A549 (cell line): Measurements from ENCODE around the gene IL19. TPM values are rescaled to one million over a fixed set of nuclear protein-coding genes. Genes with fewer than 3 reads are reported as not detected.

Source experiments
- ATAC-seq, 2 experiments: fragments of 200-7000 bp in 1 of 2; fragments of >200 bp in 1 of 2; cut with Nextera tagmentation in 1 of 2; cut with Tn5 transposase in 1 of 2; 3 replicates each; pipeline versions ENCODE4 v1.8.0 to v1.9.1; 2018 to 2020; ENCODE audit warnings: mild to moderate bottlenecking in 1 of 2, moderate library complexity in 1 of 2
- CTCF ChIA-PET: fragments of 300-600 bp; sonication (Branson Sonifier 250); formaldehyde crosslinking; extraction: SDS; loops from one replicate; lab custom pipeline; 2021; ENCODE audit warnings: antibody characterized with exemption, inconsistent platforms; lab: Yijun Ruan, JAX
- POLR2A ChIA-PET: fragments of 350-600 bp; formaldehyde crosslinking; extraction: SDS; loops from one replicate; lab custom pipeline; 2021; ENCODE audit warnings: antibody characterized with exemption, inconsistent platforms; lab: Yijun Ruan, JAX
- DNase-seq, 2 experiments: peaks; one replicate each; pipeline versions ENCODE4 v3.0.0 to v3.0.0-alpha.2; 2011 to 2016; ENCODE audit warnings: low read depth in 1 of 2, low spot score in 1 of 2
- FAIRE-seq: peaks from 2 replicates; lab custom pipeline; 2011; peaks lifted over from hg19 to GRCh38; lab: Jason Lieb, UNC
- H3K27ac ChIP-seq, 2 experiments: fragments of >200 bp; sonication (Bioruptor Twin); formaldehyde crosslinking; 3 replicates each; pipeline ENCODE4 v1.5.1; 2016 to 2017
- H3K4me1 ChIP-seq: fragments of >200 bp; sonication (Bioruptor Twin); formaldehyde crosslinking; 3 replicates; pipeline ENCODE4 v1.6.1; 2016
- H3K4me2 ChIP-seq: fragments of >200 bp; sonication (Bioruptor Twin); formaldehyde crosslinking; 3 replicates; pipeline ENCODE4 v1.6.1; 2016
- H3K4me3 ChIP-seq: fragments of >200 bp; sonication (Bioruptor Twin); formaldehyde crosslinking; 3 replicates; pipeline ENCODE4 v1.5.1; 2016
- H3K9me3 ChIP-seq: fragments of >200 bp; sonication (Bioruptor Twin); formaldehyde crosslinking; 3 replicates; pipeline ENCODE4 v1.6.1; 2016
- BCL3 ChIP-seq: fragments of >200 bp; sonication (Bioruptor Twin); formaldehyde crosslinking; IDR thresholded peaks from 3 replicates; pipeline ENCODE4 v1.6.1; 2016
- BHLHE40 ChIP-seq: IDR thresholded peaks from 2 replicates; pipeline ENCODE4 v1.6.1; 2012; ENCODE audit warnings: low read depth, low read length, inconsistent platforms
- CBX8 ChIP-seq: fragments of 200-600 bp; sonication (generic); IDR thresholded peaks from 2 replicates; pipeline ENCODE4 v1.6.1; 2016
- CHD4 ChIP-seq: fragments of 200-600 bp; sonication (generic); IDR thresholded peaks from 2 replicates; pipeline ENCODE4 v1.6.1; 2016; ENCODE audit warnings: antibody characterized with exemption, mild to moderate bottlenecking, borderline replicate concordance
- EHF ChIP-seq: fragments of 250-450 bp; sonication (Bioruptor Pico); IDR thresholded peaks from 2 replicates; pipeline ENCODE4 v1.5.0; 2020; ENCODE audit warnings: mild to moderate bottlenecking
- EHMT2 ChIP-seq: fragments of 200-600 bp; sonication (generic); IDR thresholded peaks from 2 replicates; pipeline ENCODE4 v1.6.1; 2016; ENCODE audit warnings: antibody characterized with exemption, low read depth, mild to moderate bottlenecking, moderate library complexity
- FOSB ChIP-seq: fragments of 250-450 bp; sonication (Bioruptor Pico); IDR thresholded peaks from 2 replicates; pipeline ENCODE4 v1.5.0; 2020; ENCODE audit warnings: mild to moderate bottlenecking, moderate library complexity
- HES2 ChIP-seq: fragments of >200 bp; sonication (Bioruptor Twin); formaldehyde crosslinking; IDR thresholded peaks from 2 replicates; pipeline ENCODE4 v1.6.1; 2016
- HMGXB4 ChIP-seq: fragments of 250-450 bp; sonication (Bioruptor Pico); IDR thresholded peaks from 2 replicates; pipeline ENCODE4 v1.5.0; 2021; ENCODE audit warnings: mild to moderate bottlenecking, moderate library complexity, borderline replicate concordance
- JUN ChIP-seq, 2 experiments: fragments of >200 bp; sonication (Bioruptor Twin); formaldehyde crosslinking; IDR thresholded peaks; 2 replicates in 1 of 2; 3 replicates in 1 of 2; pipeline ENCODE4 v1.6.1; 2016 to 2017
- KDM1A ChIP-seq: fragments of 200-600 bp; sonication (generic); IDR thresholded peaks from 2 replicates; pipeline ENCODE4 v1.6.1; 2016; ENCODE audit warnings: low read depth, mild to moderate bottlenecking
- MAX ChIP-seq: IDR thresholded peaks from 2 replicates; pipeline ENCODE4 v1.6.1; 2012
- MAZ ChIP-seq: fragments of 150-350 bp; IDR thresholded peaks from 2 replicates; pipeline ENCODE4 v1.6.1; 2014; ENCODE audit warnings: antibody characterized with exemption, low read depth, low read length, borderline replicate concordance
- MYC ChIP-seq: IDR thresholded peaks from 2 replicates; pipeline ENCODE4 v1.6.1; 2012; ENCODE audit warnings: mild to moderate bottlenecking, inconsistent platforms, low read length, improper control_type of control experiment, borderline replicate concordance
- NPAS2 ChIP-seq: fragments of 250-450 bp; sonication (Bioruptor Pico); IDR thresholded peaks from 2 replicates; pipeline ENCODE4 v1.8.0; 2022; ENCODE audit warnings: mild to moderate bottlenecking, moderate library complexity, borderline replicate concordance
- NR3C1 ChIP-seq: fragments of >200 bp; sonication (Bioruptor Twin); formaldehyde crosslinking; IDR thresholded peaks from 3 replicates; pipeline ENCODE4 v1.6.1; 2017
- PHF8 ChIP-seq: fragments of 200-600 bp; sonication (generic); IDR thresholded peaks from 2 replicates; pipeline ENCODE4 v1.6.1; 2016; ENCODE audit warnings: low read depth, mild to moderate bottlenecking, antibody characterized with exemption, moderate library complexity, borderline replicate concordance
- POLR2A ChIP-seq: IDR thresholded peaks from 2 replicates; pipeline ENCODE4 v1.6.1; 2012; ENCODE audit warnings: mild to moderate bottlenecking, low read length
- RAD21 ChIP-seq, 2 experiments: fragments of >200 bp in 1 of 2; sonication (Bioruptor Twin) in 1 of 2; formaldehyde crosslinking in 1 of 2; IDR thresholded peaks in 1 of 2; conservative IDR thresholded peaks in 1 of 2; 2 replicates in 1 of 2; 3 replicates in 1 of 2; pipeline ENCODE4 v1.6.1; 2012 to 2018; ENCODE audit warnings: inconsistent platforms in 1 of 2
- RFX5 ChIP-seq: fragments of 450-650 bp; IDR thresholded peaks from 2 replicates; pipeline ENCODE4 v1.7.1; 2014; ENCODE audit warnings: antibody characterized with exemption, mild to moderate bottlenecking, moderate library complexity
- RNF2 ChIP-seq: fragments of 200-600 bp; sonication (generic); IDR thresholded peaks from 2 replicates; pipeline ENCODE4 v1.6.1; 2016; ENCODE audit warnings: low read depth, mild to moderate bottlenecking, antibody characterized with exemption, moderate library complexity, borderline replicate concordance
- TFCP2L1 ChIP-seq: fragments of 250-450 bp; sonication (Bioruptor Pico); IDR thresholded peaks from 2 replicates; pipeline ENCODE4 v1.5.0; 2021; ENCODE audit warnings: mild to moderate bottlenecking
- USF2 ChIP-seq: fragments of 450-650 bp; IDR thresholded peaks from 2 replicates; pipeline ENCODE4 v1.6.1; 2014; ENCODE audit warnings: antibody characterized with exemption
- ZC3H11A ChIP-seq: fragments of 450-650 bp; IDR thresholded peaks from 2 replicates; pipeline ENCODE4 v1.6.1; 2014; ENCODE audit warnings: antibody characterized with exemption, mild to moderate bottlenecking
- ZFP36 ChIP-seq: fragments of 450-650 bp; IDR thresholded peaks from 2 replicates; pipeline ENCODE4 v1.6.1; 2014; ENCODE audit warnings: borderline replicate concordance; ENCODE audit not compliant: partially characterized antibody
- ZSCAN20 ChIP-seq: fragments of 250-450 bp; sonication (Bioruptor Pico); IDR thresholded peaks from 2 replicates; pipeline ENCODE4 v1.8.0; 2022; ENCODE audit warnings: mild to moderate bottlenecking, moderate library complexity
- WGBS: methylation state at CpG from one replicate; pipeline ENCODE4 v1.1.6; 2017; ENCODE audit errors: missing lambda C conversion rate; 5-methylcytosine and 5-hydroxymethylcytosine counted together
- polyA plus RNA-seq, 4 experiments: library from polyadenylated mRNA; depleted of rRNA in 3 of 4; stranded (reverse); fragments of >200 nt; fragmentation: RNase III in 1 of 4; extraction: RNeasy Plus Mini Kit Qiagen cat#74134 plus additional on column Dnase treatment in 1 of 4; gene quantifications; 2 replicates in 3 of 4; 3 replicates in 1 of 4; pipeline ENCODE4 v1.2.3, GENCODE V29; 2011 to 2017

The IL19 gene
- polyA plus RNA-seq, 2 of the 4 experiments (the other 2 are of a cell fraction), result not detected

GRCh38 chr1:206828061-206828460 is 57.5 kb downstream of the IL19 start:
- TF ChIP-seq HES2 (no peak), RNF2 (no peak), EHMT2 (no peak), POLR2A (no peak), KDM1A (no peak), MAZ (no peak), NPAS2 (no peak), NR3C1 (no peak), ZFP36 (no peak), USF2 (no peak), RFX5 (no peak)
- TF ChIP-seq, all 56 proteins: peak for 0
- ATAC-seq, result no peak
- Histone ChIP-seq H3K4me2 (no peak overlapping the region), H3K4me1 (no peaks in the 10 kb centered on the region), H3K27ac (no peak overlapping the region), H3K4me3 (no peak overlapping the region), H3K9me3 (no peaks in the 10 kb centered on the region)
- DNase-seq, result no peak
- WGBS, result 100% methylated on average over 1 of the region's 1 CpG
- ChIA-PET CTCF (no interaction called here), POLR2A (no interaction called here)
- no peak for FAIRE-seq

- FAIRE-seq, result no peak
- Histone ChIP-seq H3K4me2 (no peak overlapping the region), H3K4me1 (no peaks in the 10 kb centered on the region), H3K9me3 (no peaks in the 10 kb centered on the region), H3K27ac (no peak overlapping the region), H3K4me3 (no peak overlapping the region)
- ChIA-PET POLR2A (no interaction called here), CTCF (interaction anchor here (0.7 to 1.0 kb wide), 2 partner anchors 17 to 51 kb away, joined by 3 to 4 read pairs; no protein-coding TSS in a partner anchor)
- ATAC-seq, result no peak
- no peak for TF ChIP-seq MYC
- WGBS, result 32% methylated on average over 4 of the region's 4 CpGs
- no peak for DNase-seq
Measured at GRCh38 chr1:206828765-206829164, 58.2 kb downstream of the IL19 start.

GRCh38 chr1:206829282-206829681 is 58.7 kb downstream of the IL19 start:
- FAIRE-seq (no peak), ATAC-seq (no peak), DNase-seq (no peak)
- Histone ChIP-seq H3K4me2 (no peak overlapping the region), H3K9me3 (no peaks in the 10 kb centered on the region), H3K4me3 (no peak overlapping the region), H3K4me1 (no peaks in the 10 kb centered on the region), H3K27ac (no peak overlapping the region)
- TF ChIP-seq CHD4 (no peak), CBX8 (no peak), JUN (IDR thresholded peaks at IDR 0.05) (no peak), ZC3H11A (no peak), EHMT2 (no peak), TFCP2L1 (CRISPR knock-in tag) (no peak)
- CTCF ChIA-PET, result interaction anchor here (0.7 to 1.0 kb wide), 2 partner anchors 18 to 52 kb away, joined by 3 to 4 read pairs; no protein-coding TSS in a partner anchor
- WGBS, result 54% methylated on average over 6 of the region's 6 CpGs
- POLR2A ChIA-PET, result no interaction called here

- Histone ChIP-seq H3K27ac (no peak overlapping the region), H3K4me3 (no peak overlapping the region), H3K4me2 (no peak overlapping the region), H3K9me3 (no peaks in the 10 kb centered on the region), H3K4me1 (no peaks in the 10 kb centered on the region)
- POLR2A ChIA-PET, result no interaction called here
- TF ChIP-seq BHLHE40, result no peak
- no peak for TF ChIP-seq EHF (CRISPR knock-in tag)
- TF ChIP-seq ZSCAN20 (CRISPR knock-in tag), result no peak
- TF ChIP-seq RAD21 (conservative IDR thresholded peaks at IDR 0.05 in 1 of 2, IDR thresholded peaks at IDR 0.05 in 1 of 2), result no peak
- no peak for TF ChIP-seq ZC3H11A
- no peak for TF ChIP-seq PHF8
- no peak for TF ChIP-seq BCL3
- no peak for TF ChIP-seq CHD4
- TF ChIP-seq JUN (IDR thresholded peaks at IDR 0.05), result no peak
- TF ChIP-seq FOSB (CRISPR knock-in tag), result no peak
- TF ChIP-seq HMGXB4 (CRISPR knock-in tag), result no peak
- no peak for TF ChIP-seq MAX
- TF ChIP-seq ZFP36, result no peak
- no peak for TF ChIP-seq NPAS2
- ATAC-seq (no peak), DNase-seq (no peak), FAIRE-seq (no peak)
- 48% methylated on average over 2 of the region's 2 CpGs for WGBS
- CTCF ChIA-PET, result interaction anchor here (1.0 kb wide), 1 partner anchor 53 kb away, joined by 3 read pairs; no protein-coding TSS in a partner anchor
Measured at GRCh38 chr1:206829875-206830274, 59.3 kb downstream of the IL19 start.
